Progenitor cell of endocrine pancreas (in vitro differentiated cells): Measurements from ENCODE around the gene CIB1. TPM values are rescaled to one million over a fixed set of nuclear protein-coding genes. Genes with fewer than 3 reads are reported as not detected.
"Not testable (repeated sequence)": the region's sequence is repeated elsewhere in the genome, so short reads cannot be mapped to it uniquely, and the experiment has no call there.

Source experiments
- DNase-seq: peaks from one replicate; pipeline ENCODE4 v3.0.0; 2021; ENCODE audit warnings: low spot score; ENCODE audit not compliant: unreplicated experiment
- H3K27ac Mint-ChIP-seq: 2 replicates; pipeline ENCODE4 v1.8.0; 2021; ENCODE audit warnings: mild to moderate bottlenecking, moderate library complexity, mixed read lengths
- H3K27me3 Mint-ChIP-seq: 2 replicates; pipeline ENCODE4 v1.8.0; 2021; ENCODE audit warnings: mixed read lengths
- H3K36me3 Mint-ChIP-seq: 2 replicates; pipeline ENCODE4 v1.8.0; 2022; ENCODE audit warnings: mixed read lengths; ENCODE audit not compliant: insufficient read depth
- H3K4me1 Mint-ChIP-seq: 2 replicates; pipeline ENCODE4 v1.8.0; 2021; ENCODE audit warnings: low read depth, mixed read lengths
- H3K4me3 Mint-ChIP-seq: 2 replicates; pipeline ENCODE4 v1.8.0; 2021; ENCODE audit warnings: low read depth, mild to moderate bottlenecking, moderate library complexity, mixed read lengths
- H3K9me3 Mint-ChIP-seq: 2 replicates; pipeline ENCODE4 v1.8.0; 2021; ENCODE audit warnings: low read depth, mixed read lengths
- CTCF ChIP-seq: fragments of 200-600 bp; sonication (generic); IDR thresholded peaks from one replicate; pipeline ENCODE4 v1.5.0; 2021; ENCODE audit warnings: antibody characterized with exemption, mild to moderate bottlenecking; ENCODE audit not compliant: unreplicated experiment
- total RNA-seq: library from RNA; stranded (reverse); gene quantifications from 2 replicates; pipeline ENCODE4 v1.2.1, GENCODE V29; 2021

CIB1 gene
- total RNA-seq, 1 donor from 2014 or later: 28.3 TPM

GRCh38 chr15:90262426-90262825 is 28.7 kb upstream of the CIB1 start:
- Mint-ChIP-seq H3K27ac (no peak overlapping the region), H3K4me3 (no peak overlapping the region), H3K36me3 (no peaks in the 10 kb centered on the region), H3K4me1 (peaks cover 15% of the 10 kb centered on the region), H3K27me3 (no peaks in the 10 kb centered on the region), H3K9me3 (no peaks in the 10 kb centered on the region)
- TF ChIP-seq CTCF: no peak
- no peak for DNase-seq

- no peaks in the 10 kb centered on the region for H3K36me3 Mint-ChIP-seq
- DNase-seq: no peak
- H3K9me3 Mint-ChIP-seq: no peaks in the 10 kb centered on the region
- H3K4me3 Mint-ChIP-seq: no peak overlapping the region
- no peak overlapping the region for H3K27ac Mint-ChIP-seq
- peaks cover 3% of the 10 kb centered on the region for H3K27me3 Mint-ChIP-seq
- peaks cover 10% of the 10 kb centered on the region for H3K4me1 Mint-ChIP-seq
- TF ChIP-seq CTCF: no peak
Observed at GRCh38 chr15:90261811-90262210, 28.1 kb upstream of the CIB1 start.

- not testable (repeated sequence) for H3K27ac Mint-ChIP-seq, H3K9me3 Mint-ChIP-seq, H3K4me1 Mint-ChIP-seq, H3K27me3 Mint-ChIP-seq, H3K36me3 Mint-ChIP-seq, DNase-seq, H3K4me3 Mint-ChIP-seq
Observed at GRCh38 chr15:90260731-90261130, 27.0 kb upstream of the CIB1 start.

- DNase-seq: no peak
- H3K4me3 Mint-ChIP-seq: no peak overlapping the region
- H3K4me1 Mint-ChIP-seq: no peaks in the 10 kb centered on the region
- H3K36me3 Mint-ChIP-seq: no peaks in the 10 kb centered on the region
- no peaks in the 10 kb centered on the region for H3K9me3 Mint-ChIP-seq
- no peak for TF ChIP-seq CTCF
- H3K27me3 Mint-ChIP-seq: peaks cover 11% of the 10 kb centered on the region
- H3K27ac Mint-ChIP-seq: no peak overlapping the region
Observed at GRCh38 chr15:90259524-90259923, 25.8 kb upstream of the CIB1 start.

- Mint-ChIP-seq H3K27me3 (peaks cover 11% of the 10 kb centered on the region), H3K4me1 (no peaks in the 10 kb centered on the region), H3K27ac (no peak overlapping the region), H3K4me3 (no peak overlapping the region), H3K9me3 (no peaks in the 10 kb centered on the region), H3K36me3 (no peaks in the 10 kb centered on the region)
- no peak for TF ChIP-seq CTCF
- no peak for DNase-seq
Observed at GRCh38 chr15:90257776-90258175, 24.0 kb upstream of the CIB1 start.

- no peaks in the 10 kb centered on the region for H3K4me1 Mint-ChIP-seq
- peaks cover 13% of the 10 kb centered on the region for H3K27me3 Mint-ChIP-seq
- no peak for TF ChIP-seq CTCF
- peak; percentile 96 for DNase-seq
- no peaks in the 10 kb centered on the region for H3K36me3 Mint-ChIP-seq
- no peaks in the 10 kb centered on the region for H3K9me3 Mint-ChIP-seq
- peak within 1 kb of the TSS; percentile 58 for H3K27ac Mint-ChIP-seq
- H3K4me3 Mint-ChIP-seq: peak within 1 kb of the TSS; percentile 74
Observed at GRCh38 chr15:90249203-90249863, 15.6 kb upstream of the CIB1 start, which contains the start of gene TTLL13. TTLL13 (plus strand) TSS chr15:90249556; CDS start chr15:90250631, 1,075 bp downstream.
